SK-N-SH treated with all-trans-retinoic acid at 6 μM for 48 hours (cell line): ENCODE data around the gene PRRC1.

Source experiments
- ATAC-seq: fragments of 200-7000 bp; cut with Tn5 transposase; 3 replicates; pipeline ENCODE4 v1.9.1; 2020; ENCODE audit warnings: mild to moderate bottlenecking, moderate library complexity
- ARNTL ChIP-seq: fragments of 450-650 bp; formaldehyde crosslinking; IDR thresholded peaks from 2 replicates; pipeline ENCODE4 v1.5.0; 2020; ENCODE audit warnings: low read depth, mild to moderate bottlenecking, moderate library complexity, borderline replicate concordance
- BACH2 ChIP-seq: fragments of 250-450 bp; sonication (Bioruptor Pico); IDR thresholded peaks from 2 replicates; pipeline ENCODE4 v1.9.0; 2021; ENCODE audit warnings: mild to moderate bottlenecking, borderline replicate concordance
- CSDC2 ChIP-seq: fragments of 250-450 bp; sonication (Bioruptor Pico); IDR thresholded peaks from 2 replicates; pipeline ENCODE4 v1.5.0; 2020; ENCODE audit warnings: mild to moderate bottlenecking, moderate library complexity
- ESRRG ChIP-seq: fragments of 250-450 bp; sonication (Bioruptor Pico); IDR thresholded peaks from 2 replicates; pipeline ENCODE4 v1.6.1; 2021; ENCODE audit warnings: mild to moderate bottlenecking
- ISL1 ChIP-seq: fragments of 250-450 bp; sonication (Bioruptor Pico); IDR thresholded peaks from 2 replicates; pipeline ENCODE4 v2.1.2; 2022; ENCODE audit warnings: mild to moderate bottlenecking, moderate library complexity
- PPARA ChIP-seq: fragments of 250-450 bp; sonication (Bioruptor Pico); IDR thresholded peaks from 2 replicates; pipeline ENCODE4 v1.5.0; 2020; ENCODE audit warnings: mild to moderate bottlenecking, borderline replicate concordance
- RARB ChIP-seq: fragments of 250-450 bp; sonication (Bioruptor Pico); IDR thresholded peaks from 2 replicates; pipeline ENCODE4 v1.8.0; 2021; ENCODE audit warnings: mild to moderate bottlenecking, moderate library complexity
- TCF4 ChIP-seq: fragments of 250-450 bp; sonication (Bioruptor Pico); IDR thresholded peaks from 2 replicates; pipeline ENCODE4 v1.8.0; 2021; ENCODE audit warnings: mild to moderate bottlenecking, moderate library complexity, borderline replicate concordance
- TOX ChIP-seq: fragments of 250-450 bp; sonication (Bioruptor Pico); IDR thresholded peaks from 2 replicates; pipeline ENCODE4 v1.8.0; 2021; ENCODE audit warnings: mild to moderate bottlenecking, moderate library complexity, borderline replicate concordance
- ZC3H10 ChIP-seq: fragments of 250-450 bp; sonication (Bioruptor Pico); IDR thresholded peaks from 2 replicates; pipeline ENCODE4 v1.5.1; 2021; ENCODE audit warnings: mild to moderate bottlenecking, moderate library complexity
- ZFP3 ChIP-seq: fragments of 250-450 bp; sonication (Bioruptor Pico); IDR thresholded peaks from 2 replicates; pipeline ENCODE4 v1.5.0; 2020; ENCODE audit warnings: mild to moderate bottlenecking, moderate library complexity
- ZFP30 ChIP-seq: fragments of 450-650 bp; formaldehyde crosslinking; IDR thresholded peaks from 2 replicates; pipeline ENCODE4 v1.5.0; 2022; ENCODE audit warnings: mild to moderate bottlenecking, moderate library complexity
- ZNF565 ChIP-seq: fragments of 450-650 bp; formaldehyde crosslinking; conservative IDR thresholded peaks from 2 replicates; pipeline ENCODE4 v1.5.0; 2020; ENCODE audit warnings: low read depth, mild to moderate bottlenecking, moderate library complexity
- ZNF70 ChIP-seq: fragments of 450-650 bp; formaldehyde crosslinking; IDR thresholded peaks from 2 replicates; pipeline ENCODE4 v1.5.0; 2020; ENCODE audit warnings: mild to moderate bottlenecking, moderate library complexity
- TF ChIP-seq, protein P1 (sequence below): fragments of 250-450 bp; sonication (Bioruptor Pico); IDR thresholded peaks from 2 replicates; pipeline ENCODE4 v1.8.0; 2021; ENCODE audit warnings: low read depth, mild to moderate bottlenecking, moderate library complexity, borderline replicate concordance
- TF ChIP-seq, protein P2 (sequence below): fragments of 250-450 bp; sonication (Bioruptor Pico); IDR thresholded peaks from 2 replicates; pipeline ENCODE4 v1.5.1; 2020; ENCODE audit warnings: low read depth, mild to moderate bottlenecking, moderate library complexity
- TF ChIP-seq, protein P3 (sequence below): fragments of 250-450 bp; sonication (Bioruptor Pico); IDR thresholded peaks from 2 replicates; pipeline ENCODE4 v1.5.1; 2021; ENCODE audit warnings: mild to moderate bottlenecking, moderate library complexity
- TF ChIP-seq, protein P4 (sequence below): fragments of 250-450 bp; sonication (Bioruptor Pico); IDR thresholded peaks from 2 replicates; pipeline ENCODE4 v1.8.0; 2020; ENCODE audit warnings: mild to moderate bottlenecking, moderate library complexity, borderline replicate concordance
- TF ChIP-seq, protein P5 (sequence below): fragments of 250-450 bp; sonication (Bioruptor Pico); IDR thresholded peaks from 2 replicates; pipeline ENCODE4 v1.5.0; 2020; ENCODE audit warnings: mild to moderate bottlenecking, moderate library complexity

PRRC1 gene

DNA sequence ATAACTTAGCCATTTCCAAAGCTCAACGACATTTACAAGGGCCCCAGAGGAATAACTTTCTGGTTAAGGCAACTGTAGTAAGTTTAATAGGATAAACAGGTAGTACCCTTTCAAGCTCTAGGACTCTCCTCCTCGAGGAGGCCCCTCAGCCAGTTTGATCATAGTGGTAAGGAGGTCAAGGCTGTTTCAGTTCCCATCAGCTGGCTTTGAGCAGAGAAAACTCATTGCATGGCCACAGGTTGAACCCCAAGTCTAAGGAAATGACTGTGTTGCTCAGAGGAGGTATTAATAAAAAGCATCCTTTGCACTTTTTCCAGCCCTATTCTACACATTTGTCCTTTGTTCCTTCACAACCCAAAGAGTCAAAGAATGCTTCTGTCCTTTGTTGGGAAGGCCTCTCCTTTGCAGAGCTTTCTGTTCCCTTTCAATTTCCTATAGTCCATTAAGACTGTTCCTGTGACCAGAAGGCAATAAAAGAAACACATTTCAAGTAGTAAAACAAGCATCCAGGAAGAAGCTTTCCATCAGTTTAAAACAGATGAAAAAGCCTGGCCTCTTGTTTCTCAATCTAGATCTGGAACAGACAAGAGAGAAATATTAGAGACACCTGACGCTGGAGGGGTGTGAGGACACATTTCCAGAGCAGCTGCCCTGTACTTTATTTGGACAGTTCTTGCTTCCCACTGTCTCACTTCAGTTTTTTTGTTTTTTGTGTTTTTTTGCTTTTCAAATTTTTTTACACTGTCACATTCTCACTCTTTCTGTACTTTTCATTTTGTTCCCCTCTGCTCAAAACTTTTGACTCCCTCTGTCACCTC, 54.1 kb downstream of the PRRC1 start (continued):
- TF ChIP-seq, protein P1, sequence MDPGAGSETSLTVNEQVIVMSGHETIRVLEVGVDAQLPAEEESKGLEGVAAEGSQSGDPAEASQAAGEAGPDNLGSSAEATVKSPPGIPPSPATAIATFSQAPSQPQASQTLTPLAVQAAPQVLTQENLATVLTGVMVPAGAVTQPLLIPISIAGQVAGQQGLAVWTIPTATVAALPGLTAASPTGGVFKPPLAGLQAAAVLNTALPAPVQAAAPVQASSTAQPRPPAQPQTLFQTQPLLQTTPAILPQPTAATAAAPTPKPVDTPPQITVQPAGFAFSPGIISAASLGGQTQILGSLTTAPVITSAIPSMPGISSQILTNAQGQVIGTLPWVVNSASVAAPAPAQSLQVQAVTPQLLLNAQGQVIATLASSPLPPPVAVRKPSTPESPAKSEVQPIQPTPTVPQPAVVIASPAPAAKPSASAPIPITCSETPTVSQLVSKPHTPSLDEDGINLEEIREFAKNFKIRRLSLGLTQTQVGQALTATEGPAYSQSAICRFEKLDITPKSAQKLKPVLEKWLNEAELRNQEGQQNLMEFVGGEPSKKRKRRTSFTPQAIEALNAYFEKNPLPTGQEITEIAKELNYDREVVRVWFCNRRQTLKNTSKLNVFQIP (CRISPR knock-in tag) = no peak
- no peak for TF ChIP-seq PPARA (CRISPR knock-in tag)
- TF ChIP-seq, protein P2, sequence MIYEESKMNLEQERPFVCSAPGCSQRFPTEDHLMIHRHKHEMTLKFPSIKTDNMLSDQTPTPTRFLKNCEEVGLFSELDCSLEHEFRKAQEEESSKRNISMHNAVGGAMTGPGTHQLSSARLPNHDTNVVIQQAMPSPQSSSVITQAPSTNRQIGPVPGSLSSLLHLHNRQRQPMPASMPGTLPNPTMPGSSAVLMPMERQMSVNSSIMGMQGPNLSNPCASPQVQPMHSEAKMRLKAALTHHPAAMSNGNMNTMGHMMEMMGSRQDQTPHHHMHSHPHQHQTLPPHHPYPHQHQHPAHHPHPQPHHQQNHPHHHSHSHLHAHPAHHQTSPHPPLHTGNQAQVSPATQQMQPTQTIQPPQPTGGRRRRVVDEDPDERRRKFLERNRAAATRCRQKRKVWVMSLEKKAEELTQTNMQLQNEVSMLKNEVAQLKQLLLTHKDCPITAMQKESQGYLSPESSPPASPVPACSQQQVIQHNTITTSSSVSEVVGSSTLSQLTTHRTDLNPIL = no peak
- TF ChIP-seq ESRRG (CRISPR knock-in tag) = no peak
- TF ChIP-seq, protein P3, sequence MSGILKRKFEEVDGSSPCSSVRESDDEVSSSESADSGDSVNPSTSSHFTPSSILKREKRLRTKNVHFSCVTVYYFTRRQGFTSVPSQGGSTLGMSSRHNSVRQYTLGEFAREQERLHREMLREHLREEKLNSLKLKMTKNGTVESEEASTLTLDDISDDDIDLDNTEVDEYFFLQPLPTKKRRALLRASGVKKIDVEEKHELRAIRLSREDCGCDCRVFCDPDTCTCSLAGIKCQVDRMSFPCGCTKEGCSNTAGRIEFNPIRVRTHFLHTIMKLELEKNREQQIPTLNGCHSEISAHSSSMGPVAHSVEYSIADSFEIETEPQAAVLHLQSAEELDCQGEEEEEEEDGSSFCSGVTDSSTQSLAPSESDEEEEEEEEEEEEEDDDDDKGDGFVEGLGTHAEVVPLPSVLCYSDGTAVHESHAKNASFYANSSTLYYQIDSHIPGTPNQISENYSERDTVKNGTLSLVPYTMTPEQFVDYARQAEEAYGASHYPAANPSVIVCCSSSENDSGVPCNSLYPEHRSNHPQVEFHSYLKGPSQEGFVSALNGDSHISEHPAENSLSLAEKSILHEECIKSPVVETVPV (CRISPR knock-in tag) = no peak
- no peak for TF ChIP-seq ISL1 (CRISPR knock-in tag)

DNA sequence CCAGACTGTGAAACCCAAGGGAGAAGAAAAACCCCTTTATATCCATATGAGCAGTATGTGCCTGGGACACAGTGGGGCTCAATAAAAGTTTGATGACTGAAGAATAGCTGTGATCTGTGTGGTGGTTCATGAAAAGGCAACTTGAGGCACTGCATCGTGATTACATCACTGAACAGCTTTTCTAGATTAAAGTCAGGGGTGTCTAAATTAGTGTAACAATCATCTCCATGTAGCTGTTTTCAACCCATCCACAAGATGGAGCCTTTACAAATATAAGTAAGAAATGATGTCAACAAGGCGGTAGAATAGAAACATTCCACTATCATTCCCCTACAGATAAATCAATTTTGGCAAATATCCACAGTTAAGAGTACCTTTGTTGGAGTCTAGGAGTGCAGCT, 55.5 kb downstream of the PRRC1 start:
- TF ChIP-seq CSDC2 (CRISPR knock-in tag) (no peak), ZNF565 (CRISPR knock-in tag) (no peak), TOX (CRISPR knock-in tag) (no peak), BACH2 (CRISPR knock-in tag) (no peak), ARNTL (CRISPR knock-in tag) (no peak), RARB (CRISPR knock-in tag) (no peak), ZFP3 (CRISPR knock-in tag) (no peak), ZFP30 (CRISPR knock-in tag) (no peak), ZC3H10 (no peak), ZNF70 (no peak), PPARA (CRISPR knock-in tag) (no peak), TCF4 (CRISPR knock-in tag) (no peak)
- TF ChIP-seq, protein P4, sequence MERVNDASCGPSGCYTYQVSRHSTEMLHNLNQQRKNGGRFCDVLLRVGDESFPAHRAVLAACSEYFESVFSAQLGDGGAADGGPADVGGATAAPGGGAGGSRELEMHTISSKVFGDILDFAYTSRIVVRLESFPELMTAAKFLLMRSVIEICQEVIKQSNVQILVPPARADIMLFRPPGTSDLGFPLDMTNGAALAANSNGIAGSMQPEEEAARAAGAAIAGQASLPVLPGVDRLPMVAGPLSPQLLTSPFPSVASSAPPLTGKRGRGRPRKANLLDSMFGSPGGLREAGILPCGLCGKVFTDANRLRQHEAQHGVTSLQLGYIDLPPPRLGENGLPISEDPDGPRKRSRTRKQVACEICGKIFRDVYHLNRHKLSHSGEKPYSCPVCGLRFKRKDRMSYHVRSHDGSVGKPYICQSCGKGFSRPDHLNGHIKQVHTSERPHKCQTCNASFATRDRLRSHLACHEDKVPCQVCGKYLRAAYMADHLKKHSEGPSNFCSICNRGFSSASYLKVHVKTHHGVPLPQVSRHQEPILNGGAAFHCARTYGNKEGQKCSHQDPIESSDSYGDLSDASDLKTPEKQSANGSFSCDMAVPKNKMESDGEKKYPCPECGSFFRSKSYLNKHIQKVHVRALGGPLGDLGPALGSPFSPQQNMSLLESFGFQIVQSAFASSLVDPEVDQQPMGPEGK (CRISPR knock-in tag) = no peak
- TF ChIP-seq, protein P3 (CRISPR knock-in tag) = no peak
- TF ChIP-seq, protein P1 (CRISPR knock-in tag) = no peak
- TF ChIP-seq, protein P5, sequence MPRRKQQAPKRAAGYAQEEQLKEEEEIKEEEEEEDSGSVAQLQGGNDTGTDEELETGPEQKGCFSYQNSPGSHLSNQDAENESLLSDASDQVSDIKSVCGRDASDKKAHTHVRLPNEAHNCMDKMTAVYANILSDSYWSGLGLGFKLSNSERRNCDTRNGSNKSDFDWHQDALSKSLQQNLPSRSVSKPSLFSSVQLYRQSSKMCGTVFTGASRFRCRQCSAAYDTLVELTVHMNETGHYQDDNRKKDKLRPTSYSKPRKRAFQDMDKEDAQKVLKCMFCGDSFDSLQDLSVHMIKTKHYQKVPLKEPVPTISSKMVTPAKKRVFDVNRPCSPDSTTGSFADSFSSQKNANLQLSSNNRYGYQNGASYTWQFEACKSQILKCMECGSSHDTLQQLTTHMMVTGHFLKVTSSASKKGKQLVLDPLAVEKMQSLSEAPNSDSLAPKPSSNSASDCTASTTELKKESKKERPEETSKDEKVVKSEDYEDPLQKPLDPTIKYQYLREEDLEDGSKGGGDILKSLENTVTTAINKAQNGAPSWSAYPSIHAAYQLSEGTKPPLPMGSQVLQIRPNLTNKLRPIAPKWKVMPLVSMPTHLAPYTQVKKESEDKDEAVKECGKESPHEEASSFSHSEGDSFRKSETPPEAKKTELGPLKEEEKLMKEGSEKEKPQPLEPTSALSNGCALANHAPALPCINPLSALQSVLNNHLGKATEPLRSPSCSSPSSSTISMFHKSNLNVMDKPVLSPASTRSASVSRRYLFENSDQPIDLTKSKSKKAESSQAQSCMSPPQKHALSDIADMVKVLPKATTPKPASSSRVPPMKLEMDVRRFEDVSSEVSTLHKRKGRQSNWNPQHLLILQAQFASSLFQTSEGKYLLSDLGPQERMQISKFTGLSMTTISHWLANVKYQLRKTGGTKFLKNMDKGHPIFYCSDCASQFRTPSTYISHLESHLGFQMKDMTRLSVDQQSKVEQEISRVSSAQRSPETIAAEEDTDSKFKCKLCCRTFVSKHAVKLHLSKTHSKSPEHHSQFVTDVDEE (CRISPR knock-in tag) = no peak
- ATAC-seq = no peak
